Heart left ventricle (tissue), 16 donors: ENCODE data around the gene USP22. TPM values are rescaled to one million over a fixed set of nuclear protein-coding genes. Genes with fewer than 3 reads are reported as not detected.

ENCODE experiments used
- ATAC-seq, 4 donors: fragments of 200-7000 bp; cut with Tn5 transposase; one replicate each; pipeline ENCODE4 v1.9.1; 2020 to 2022; ENCODE audit warnings: moderate library complexity in 4 of 4, mild to moderate bottlenecking in 3 of 4, moderate number of reproducible peaks in 1 of 4
- DNase-seq, 5 donors: peaks; one replicate each; pipeline ENCODE4 v3.0.0-alpha.2; 2020
- H3K27ac ChIP-seq, 12 donors: fragments of 200-600 bp; sonication (generic) in 4 of 12; one replicate each; pipeline versions ENCODE4 v1.5.0 to v1.8.0; 2016 to 2022; ENCODE audit warnings: mild to moderate bottlenecking in 2 of 12
- H3K27me3 ChIP-seq, 9 donors: fragments of 200-600 bp; sonication (generic) in 2 of 9; one replicate each; pipeline versions ENCODE4 v1.5.1 to v1.8.0; 2016 to 2022; ENCODE audit warnings: mild to moderate bottlenecking in 3 of 9
- H3K36me3 ChIP-seq, 9 donors: fragments of 200-600 bp; sonication (generic) in 2 of 9; one replicate each; pipeline versions ENCODE4 v1.5.0 to v1.8.0; 2018 to 2022; ENCODE audit warnings: mild to moderate bottlenecking in 2 of 9
- H3K4me1 ChIP-seq, 12 donors: fragments of 200-600 bp; sonication (generic) in 4 of 12; one replicate each; pipeline versions ENCODE4 v1.5.0 to v1.8.0; 2016 to 2022; ENCODE audit warnings: mild to moderate bottlenecking in 3 of 12
- H3K4me3 ChIP-seq, 12 donors: fragments of 200-600 bp; sonication (generic) in 4 of 12; one replicate each; pipeline versions ENCODE4 v1.5.0 to v1.8.0; 2017 to 2022; ENCODE audit warnings: mild to moderate bottlenecking in 9 of 12, moderate library complexity in 4 of 12
- H3K9me3 ChIP-seq, 12 donors: fragments of 200-600 bp; sonication (generic) in 4 of 12; one replicate each; pipeline versions ENCODE4 v1.5.0 to v1.8.0; 2016 to 2022; ENCODE audit warnings: mild to moderate bottlenecking in 1 of 12
- POLR2A ChIP-seq, 2 donors: fragments of 450-650 bp; IDR thresholded peaks; one replicate each; pipeline ENCODE4 v1.6.1; 2017; ENCODE audit warnings: antibody characterized with exemption in 2 of 2, mild to moderate bottlenecking in 2 of 2, moderate library complexity in 2 of 2
- WGBS, 4 donors: extraction: QIAGEN DNeasy Blood & Tissue Kit in 2 of 4; methylation state at CpG; one replicate each; pipeline versions ENCODE4 v1.1.5 to v1.1.7; 2013 to 2018; 5-methylcytosine and 5-hydroxymethylcytosine counted together
- intact Hi-C, 10 donors: fragments of 100-400 bp; cut with DNase I; formaldehyde crosslinking; loops; one replicate each; pipeline versions ENCODE4 v1.11.1 to v1.14.2; 2022
- polyA plus RNA-seq, 2 donors: library from polyadenylated mRNA; stranded (reverse); fragments of 200-250 nt; gene quantifications; one replicate each; pipeline ENCODE4 v1.2.3, GENCODE V29; 2013
- total RNA-seq, 9 donors: library from RNA; depleted of rRNA in 2 of 9; stranded (reverse); fragments of >200 nt in 2 of 9; fragmentation: NEBNext Ultra II Directional in 3 of 9; extraction: Animal tissue kit (Norgen Biotek cat#: 25700) in 3 of 9; gene quantifications; one replicate each; pipeline versions ENCODE4 v1.1.0 to v1.2.4, GENCODE V29; 2016 to 2023
- TF ChIP-seq, protein P1 (sequence below), 12 donors: fragments of 200-600 bp; sonication (generic) in 4 of 12; IDR thresholded peaks; one replicate each; pipeline versions ENCODE4 v1.5.0 to v1.8.0; 2018 to 2022; ENCODE audit warnings: antibody characterized with exemption in 12 of 12, mild to moderate bottlenecking in 5 of 12
- donor health status: ischemic (EF 13 %, LVEDD 7.1; RV severe dilation, severe dysfunction).
- donor health status: healthy with polysubstance abuse.
- donor health status: DM: no; HTN: yes; CAD: no.
- donor health status: DM: no; HTN: no; CAD: no.
- donor health status: ischemic (EF 25% LVEDD 6.9; RV normal size, moderate dysfunction).
- donor health status: ischemic (EF 25% LVEDD 5.7; RV mildly dilated, moderate dysfunction).
- donor health status: healthy.
- donor health status: DM: yes; HTN: yes; CAD: no.
- donor health status: ischemic (EF 35%, LVEDD 5.7; RV mildly dilated, moderate dysfunction).
- donor health status: nonischemic (EF 11% LVEDD 7.7; RV severe dilation, severe dysfunction).
- donor health status: DM: yes; HTN: yes; CAD: no.
- donor health status: PGD.
- donor health status: ischemic (EF 29% LVEDD 5.4; RV normal size, mild dysfunction).
- donor health status: nonischemic (EF 23%, LVEDD 6.1; RV moderate dilation, normal function).

USP22 gene
- total and polyA plus RNA-seq, 11 donors, result 33.7 to 207 (median 169) TPM

GRCh38 chr17:21002309-21003006 is 40.4 kb downstream of the USP22 start:
- Histone ChIP-seq H3K27me3 (no peaks in the 10 kb centered on the region), H3K4me1 (peaks cover 0 to 73% (median 44%) of the 10 kb centered on the region in 12 donors), H3K27ac (peak overlapping the region in 1 of 12 donors; percentile 63), H3K36me3 (peaks cover 8 to 89% (median 79%) of the 10 kb centered on the region in 9 donors), H3K9me3 (no peaks in the 10 kb centered on the region), H3K4me3 (no peak overlapping the region)
- no peak for ATAC-seq
- intact Hi-C loops, result loop anchor here in 1 of 10 donors (5.0 kb wide), 1 partner anchor 40 kb away; the partner anchor contains the start of gene USP22
- WGBS, 4 donors, result 87 to 90% (median 87%) methylated on average over 25 to 26 of the region's 26 CpGs
- TF ChIP-seq, protein P1, sequence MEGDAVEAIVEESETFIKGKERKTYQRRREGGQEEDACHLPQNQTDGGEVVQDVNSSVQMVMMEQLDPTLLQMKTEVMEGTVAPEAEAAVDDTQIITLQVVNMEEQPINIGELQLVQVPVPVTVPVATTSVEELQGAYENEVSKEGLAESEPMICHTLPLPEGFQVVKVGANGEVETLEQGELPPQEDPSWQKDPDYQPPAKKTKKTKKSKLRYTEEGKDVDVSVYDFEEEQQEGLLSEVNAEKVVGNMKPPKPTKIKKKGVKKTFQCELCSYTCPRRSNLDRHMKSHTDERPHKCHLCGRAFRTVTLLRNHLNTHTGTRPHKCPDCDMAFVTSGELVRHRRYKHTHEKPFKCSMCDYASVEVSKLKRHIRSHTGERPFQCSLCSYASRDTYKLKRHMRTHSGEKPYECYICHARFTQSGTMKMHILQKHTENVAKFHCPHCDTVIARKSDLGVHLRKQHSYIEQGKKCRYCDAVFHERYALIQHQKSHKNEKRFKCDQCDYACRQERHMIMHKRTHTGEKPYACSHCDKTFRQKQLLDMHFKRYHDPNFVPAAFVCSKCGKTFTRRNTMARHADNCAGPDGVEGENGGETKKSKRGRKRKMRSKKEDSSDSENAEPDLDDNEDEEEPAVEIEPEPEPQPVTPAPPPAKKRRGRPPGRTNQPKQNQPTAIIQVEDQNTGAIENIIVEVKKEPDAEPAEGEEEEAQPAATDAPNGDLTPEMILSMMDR (IDR thresholded peaks at IDR 0.05), result no peak
- no peak for TF ChIP-seq POLR2A (IDR thresholded peaks at IDR 0.05)
- DNase-seq, result no peak

DNA sequence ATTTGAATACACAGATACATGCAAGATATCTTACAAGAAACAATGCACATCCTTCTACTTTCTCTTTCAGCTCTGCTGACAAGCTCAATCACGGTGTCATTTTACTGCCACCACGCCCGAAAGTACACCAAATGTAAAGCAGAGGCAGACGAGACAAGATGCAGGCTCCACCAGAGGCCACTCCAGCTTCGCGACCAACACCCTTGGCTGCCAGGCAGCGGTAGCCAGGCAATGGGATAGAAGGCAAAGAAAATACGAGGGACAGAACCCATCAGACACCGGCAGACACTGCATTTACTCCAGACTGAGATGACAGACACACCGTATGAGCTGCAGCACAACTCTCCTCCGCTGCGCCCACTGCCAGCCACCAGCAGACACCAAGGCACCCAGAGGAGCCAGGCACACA is 41.0 kb downstream of the USP22 start:
- Histone ChIP-seq H3K9me3 (no peaks in the 10 kb centered on the region), H3K27ac (peak overlapping the region in 4 of 12 donors; percentile 4 to 63 (median 28)), H3K27me3 (no peaks in the 10 kb centered on the region), H3K36me3 (peaks cover 8 to 83% (median 73%) of the 10 kb centered on the region in 9 donors), H3K4me3 (no peak overlapping the region), H3K4me1 (peaks cover 0 to 75% (median 44%) of the 10 kb centered on the region in 12 donors)
- TF ChIP-seq, protein P1 (IDR thresholded peaks at IDR 0.05), result no peak
- no peak for TF ChIP-seq POLR2A (IDR thresholded peaks at IDR 0.05)
- intact Hi-C loops, result loop anchor here in 1 of 10 donors (5.0 kb wide), 1 partner anchor 40 kb away; the partner anchor contains the start of gene USP22
- WGBS, 4 donors, result 55 to 59% (median 57%) methylated on average over 12 of the region's 12 CpGs
- ATAC-seq, result peak in 1 of 4 donors; percentile 12
- DNase-seq, result no peak

DNA sequence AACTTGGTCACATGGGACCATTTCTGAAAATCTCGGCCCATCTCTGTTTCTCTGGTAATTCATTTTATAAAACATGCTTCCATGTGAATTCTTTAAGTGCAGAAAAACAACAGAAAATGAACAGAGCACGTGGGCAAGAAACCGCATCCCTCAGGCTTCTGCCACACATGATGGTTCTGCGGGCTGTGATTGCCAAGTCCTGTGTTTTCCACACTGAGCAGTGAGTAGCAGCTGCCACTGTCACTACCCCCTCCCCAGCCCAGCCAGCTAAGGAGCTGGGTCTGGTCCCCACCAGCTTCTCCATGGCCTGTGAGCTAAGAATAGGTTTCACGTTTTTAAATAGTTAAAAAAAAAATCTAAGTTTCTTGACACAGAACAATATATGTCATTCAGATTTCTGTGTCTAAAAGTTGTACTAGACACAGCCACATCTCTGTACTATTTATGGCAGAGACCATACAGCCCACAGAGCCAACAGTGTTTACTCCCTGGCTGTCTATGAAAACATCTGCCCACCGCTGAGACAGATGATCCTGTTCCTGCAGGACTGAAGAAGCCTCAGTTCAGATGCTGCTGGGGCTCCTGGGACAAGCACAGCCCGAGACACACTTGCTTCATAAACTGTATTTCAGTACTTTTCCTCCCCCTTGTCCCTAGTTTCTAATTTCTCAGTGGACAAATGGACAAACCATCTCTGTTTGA is 41.5 kb downstream of the USP22 start:
- WGBS, 4 donors, result 55 to 66% (median 62%) methylated on average over 7 of the region's 7 CpGs
- no peak for TF ChIP-seq POLR2A (IDR thresholded peaks at IDR 0.05)
- TF ChIP-seq, protein P1 (IDR thresholded peaks at IDR 0.05), result no peak
- Histone ChIP-seq H3K9me3 (no peaks in the 10 kb centered on the region), H3K27ac (peak overlapping the region in 5 of 12 donors; percentile 4 to 63 (median 18)), H3K4me3 (no peak overlapping the region), H3K36me3 (peaks cover 8 to 77% (median 67%) of the 10 kb centered on the region in 9 donors), H3K27me3 (no peaks in the 10 kb centered on the region), H3K4me1 (peaks cover 0 to 78% (median 44%) of the 10 kb centered on the region in 12 donors)
- DNase-seq (no peak), ATAC-seq (no peak)
- intact Hi-C loops, result loop anchor here in 1 of 10 donors (5.0 kb wide), 1 partner anchor 41 kb away; the partner anchor contains the start of gene USP22
